GM12878 (cell line): ENCODE data around the gene CCR2. TPM values are rescaled to one million over a fixed set of nuclear protein-coding genes. Genes with fewer than 3 reads are reported as not detected.

Experiments
- ATAC-seq: fragments of 200-7000 bp; cut with Tn5 transposase; 3 replicates; pipeline ENCODE4 v1.9.1; 2020; ENCODE audit warnings: mild to moderate bottlenecking, moderate library complexity
- BruUV-seq: library from RNA; stranded (reverse); fragments of 400-500 nt; replicated peaks from 2 replicates; lab custom pipeline; 2021; lab: Mats Ljungman, UMichigan
- CTCF ChIA-PET: fragments of 300-600 bp; sonication (Branson Sonifier 250); formaldehyde crosslinking; extraction: SDS; loops from one replicate; lab custom pipeline; 2021; ENCODE audit warnings: inconsistent platforms; lab: Yijun Ruan, JAX
- POLR2A ChIA-PET: fragments of 350-600 bp; formaldehyde crosslinking; extraction: SDS; loops from one replicate; lab custom pipeline; 2021; ENCODE audit warnings: inconsistent platforms; lab: Charles Lee
- RAD21 ChIA-PET: fragments of 300-600 bp; sonication (Branson Sonifier 250); formaldehyde crosslinking; loops from one replicate; lab custom pipeline; 2023; ENCODE audit warnings: antibody characterized with exemption; ENCODE audit not compliant: unreplicated experiment; lab: Charles Lee
- SMC1A ChIA-PET: fragments of 300-600 bp; sonication (Branson Sonifier 250); formaldehyde crosslinking; loops from one replicate; lab custom pipeline; 2023; ENCODE audit not compliant: unreplicated experiment, uncharacterized antibody; lab: Charles Lee
- DNase-seq: peaks from one replicate; pipeline ENCODE4 v3.0.0-alpha.2; 2011; ENCODE audit warnings: low read depth, low spot score
- FAIRE-seq: peaks from 3 replicates; lab custom pipeline; 2011; peaks lifted over from hg19 to GRCh38; lab: Jason Lieb, UNC
- H2AFZ ChIP-seq: 2 replicates; pipeline ENCODE4 v1.6.0; 2011; ENCODE audit warnings: low read depth, low read length, control low read depth; ENCODE audit not compliant: control insufficient read depth
- H3K27ac ChIP-seq: 2 replicates; pipeline ENCODE4 v1.5.1; 2011; ENCODE audit warnings: control low read depth; ENCODE audit not compliant: control insufficient read depth, insufficient read depth
- H3K27me3 ChIP-seq, 2 experiments: replicated peaks in 1 of 2; 2 replicates each; pipeline versions ENCODE4 v1.6.0 to v1.6.1; 2011; ENCODE audit warnings: low read length in 1 of 2; ENCODE audit not compliant: control insufficient read depth in 2 of 2, insufficient read depth in 2 of 2
- H3K36me3 ChIP-seq, 2 experiments: 2 replicates each; pipeline ENCODE4 v1.5.1; 2011; ENCODE audit warnings: low read length in 1 of 2; ENCODE audit not compliant: control insufficient read depth in 2 of 2, insufficient read depth in 2 of 2
- H3K4me1 ChIP-seq: 2 replicates; pipeline ENCODE4 v1.6.1; 2011; ENCODE audit warnings: mild to moderate bottlenecking, low read length, moderate library complexity, mixed read lengths; ENCODE audit not compliant: control insufficient read depth, insufficient read depth
- H3K4me2 ChIP-seq: 2 replicates; pipeline ENCODE4 v1.6.0; 2011; ENCODE audit warnings: control low read depth; ENCODE audit not compliant: control insufficient read depth, insufficient read depth
- H3K4me3 ChIP-seq: fragments of 200-600 bp; sonication (generic); 2 replicates; pipeline ENCODE4 v1.5.1; 2016
- H3K79me2 ChIP-seq: 2 replicates; pipeline ENCODE4 v1.6.0; 2011; ENCODE audit warnings: low read length; ENCODE audit not compliant: control insufficient read depth, insufficient read depth
- H3K9ac ChIP-seq: 2 replicates; pipeline ENCODE4 v1.8.0; 2011; ENCODE audit warnings: low read length, control low read depth, mixed read lengths; ENCODE audit not compliant: control insufficient read depth, insufficient read depth
- H3K9me3 ChIP-seq: replicated peaks from 3 replicates; pipeline ENCODE4 v1.5.1; 2011; ENCODE audit warnings: mild to moderate bottlenecking, low read length; ENCODE audit not compliant: control insufficient read depth, insufficient read depth
- H4K20me1 ChIP-seq: 2 replicates; pipeline ENCODE4 v1.6.0; 2011; ENCODE audit not compliant: control insufficient read depth, insufficient read depth
- CHD1 ChIP-seq: IDR thresholded peaks from 2 replicates; pipeline ENCODE4 v1.6.1; 2012; ENCODE audit warnings: low read depth, low read length, improper control_type of control experiment
- CREB1 ChIP-seq: IDR thresholded peaks from 2 replicates; pipeline ENCODE4 v1.6.1; 2012; ENCODE audit warnings: low read depth, mild to moderate bottlenecking, inconsistent platforms
- CREM ChIP-seq: IDR thresholded peaks from 2 replicates; pipeline ENCODE4 v1.6.1; 2014; ENCODE audit warnings: antibody characterized with exemption, low read depth
- EED ChIP-seq: sonication (generic); IDR thresholded peaks from 2 replicates; pipeline ENCODE4 v1.6.1; 2016; ENCODE audit warnings: antibody characterized with exemption, low read depth
- HSF1 ChIP-seq: fragments of 150-350 bp; IDR thresholded peaks from 2 replicates; pipeline ENCODE4 v1.6.1; 2014; ENCODE audit warnings: mild to moderate bottlenecking, low read depth, low read length
- IRF4 ChIP-seq: IDR thresholded peaks from 2 replicates; pipeline ENCODE4 v1.6.1; 2011; ENCODE audit warnings: low read depth, low read length
- JUND ChIP-seq: IDR thresholded peaks from 2 replicates; pipeline ENCODE4 v1.6.1; 2012; ENCODE audit warnings: low read depth, mild to moderate bottlenecking, low read length, improper control_type of control experiment, moderate library complexity
- NR2C1 ChIP-seq: fragments of 450-650 bp; IDR thresholded peaks from 2 replicates; pipeline ENCODE4 v1.6.1; 2017; ENCODE audit warnings: antibody characterized with exemption, mild to moderate bottlenecking, moderate library complexity
- NR2F1 ChIP-seq: fragments of 450-650 bp; conservative IDR thresholded peaks from 2 replicates; pipeline ENCODE4 v1.6.1; 2017; ENCODE audit warnings: mild to moderate bottlenecking
- POLR2A ChIP-seq: IDR thresholded peaks from 2 replicates; pipeline ENCODE4 v1.6.1; 2011; ENCODE audit warnings: low read depth, mild to moderate bottlenecking, low read length
- SPI1 ChIP-seq: IDR thresholded peaks from 2 replicates; pipeline ENCODE4 v1.6.1; 2011; ENCODE audit warnings: low read depth, mild to moderate bottlenecking, low read length, moderate library complexity, borderline replicate concordance; ENCODE audit not compliant: insufficient read depth
- SRF ChIP-seq, 2 experiments: IDR thresholded peaks; 2 replicates each; pipeline ENCODE4 v1.6.1; 2011; ENCODE audit warnings: low read depth in 2 of 2, low read length in 2 of 2, mild to moderate bottlenecking in 1 of 2, moderate library complexity in 1 of 2
- YY1 ChIP-seq: IDR thresholded peaks from 2 replicates; pipeline ENCODE4 v1.6.1; 2011; ENCODE audit warnings: low read depth, mild to moderate bottlenecking, low read length
- ZNF592 ChIP-seq: fragments of 450-650 bp; IDR thresholded peaks from 2 replicates; pipeline ENCODE4 v1.6.1; 2017; ENCODE audit warnings: mild to moderate bottlenecking, moderate library complexity
- ZZZ3 ChIP-seq: IDR thresholded peaks from 2 replicates; pipeline ENCODE4 v1.6.1; 2011; ENCODE audit warnings: low read depth; ENCODE audit not compliant: control insufficient read depth, insufficient read length
- WGBS: methylation state at CpG from one replicate; pipeline ENCODE4 v1.1.6; 2016; ENCODE audit warnings: low lambda C conversion rate; ENCODE audit not compliant: insufficient replicate concordance, insufficient coverage; ENCODE audit errors: missing lambda C conversion rate; 5-methylcytosine and 5-hydroxymethylcytosine counted together
- in situ Hi-C: fragments of 300-500 bp; cut with MboI; formaldehyde crosslinking; loops from 9 replicates; pipeline ENCODE4 v1.14.3; 2018; ENCODE audit warnings: mixed read lengths
- intact Hi-C: fragments of 100-400 bp; cut with micrococcal nuclease; formaldehyde crosslinking; loops from one replicate; pipeline ENCODE4 v1.14.2; 2022; ENCODE audit not compliant: unreplicated experiment
- polyA plus RNA-seq, 11 experiments: library from polyadenylated mRNA; depleted of rRNA in 4 of 11; unstranded in 6 of 11; stranded (reverse) in 5 of 11; fragments of >200 nt; fragmentation: Nextera tagmentation in 4 of 11; fragmentation: Illumina TruSeq in 1 of 11; extraction: Ambion mirVana in 4 of 11; extraction: Trizol in 1 of 11; gene quantifications; 1 replicate in 1 of 11; 2 replicates in 10 of 11; pipeline versions ENCODE4 v1.2.1 to v1.2.3, GENCODE V29; 2011 to 2016; ENCODE audit warnings: inconsistent platforms in 2 of 11, missing spikeins in 2 of 11, low read depth in 1 of 11
- total RNA-seq, 4 experiments: library from RNA; depleted of rRNA in 3 of 4; stranded (reverse); fragments of >200 nt in 3 of 4; fragmentation: Illumina TruSeq in 1 of 4; extraction: Trizol in 1 of 4; gene quantifications; 2 replicates each; pipeline versions ENCODE4 v1.2.1 to v1.2.3, GENCODE V29; 2013 to 2021
- TF ChIP-seq, protein P1 (sequence below): fragments of 450-650 bp; IDR thresholded peaks from 2 replicates; pipeline ENCODE4 v1.6.1; 2017; ENCODE audit warnings: borderline replicate concordance

The CCR2 gene
- total and polyA plus RNA-seq, 10 of the 15 experiments (the other 5 are each of a cell fraction or from before 2014, with no cell fraction given) = 1.9 to 4.7 (median 3.5) TPM; not detected in 1

- BruUV-seq = no TSS peak
- RAD21 ChIA-PET = interaction anchor here (0.8 kb wide), 1 partner anchor 29 kb away, joined by 3 read pairs; no protein-coding TSS in a partner anchor
- H2AFZ ChIP-seq = peak within 1 kb of the TSS; percentile 79
- peaks cover 11% of the 10 kb centered on the region for H3K4me1 ChIP-seq
- H3K9ac ChIP-seq = no peak within 1 kb of the TSS
- CTCF ChIA-PET = interaction anchor here (0.9 to 2.2 kb wide), 3 partner anchors 20 to 29 kb away, joined by 3 to 8 read pairs (median 3); no protein-coding TSS in a partner anchor
- 0 out of 2 replicates have a peak within 1 kb of the TSS, but pooled peaks have one; percentile 3 for H3K4me3 ChIP-seq
- FAIRE-seq (no peak), DNase-seq (no peak), ATAC-seq (peak; percentile 54)
- peak within 1 kb of the TSS; percentile 17 for H3K4me2 ChIP-seq
- intact Hi-C loops (no loop called here), in situ Hi-C loops (no loop called here)
- no peaks in the 10 kb centered on the region; the same call in 2 of the 3 replicates for H3K9me3 ChIP-seq
- H3K36me3 ChIP-seq = no peaks in the 10 kb centered on the region
- H3K27ac ChIP-seq = 0 out of 2 replicates have a peak within 1 kb of the TSS, but pooled peaks have one; percentile 2
- SMC1A ChIA-PET = interaction anchor here (0.6 to 2.1 kb wide), 7 partner anchors 20 to 320 kb away, joined by 3 to 6 read pairs (median 4); no protein-coding TSS in a partner anchor
- no peaks in the 10 kb centered on the region for H3K27me3 ChIP-seq
- H4K20me1 ChIP-seq = no peaks in the 10 kb centered on the region
- WGBS = 30% methylated on average over 20 of the region's 20 CpGs
- no peaks in the 10 kb centered on the region for H3K79me2 ChIP-seq
- POLR2A ChIA-PET = no interaction called here
- TF ChIP-seq POLR2A (peak; percentile 39; the same call in 1 of the 2 replicates), JUND (no peak), HSF1 (no peak), YY1 (0 out of 2 replicates have a peak, but pooled peaks have one; percentile 17), CREM (peak; percentile 70), NR2F1 (peak; percentile 26; the same call in 1 of the 2 replicates), EED (peak; percentile 46; the same call in 1 of the 2 replicates), ZZZ3 (no peak), CREB1 (peak; percentile 82), NR2C1 (0 out of 2 replicates have a peak, but pooled peaks have one; percentile 17), SPI1 (peak; percentile 30; the same call in 1 of the 2 replicates), CHD1 (no peak), SRF (IDR thresholded peaks at IDR 0.05; ENCODE audit: low read depth in 2 of 2, low read length in 2 of 2) (0 out of 4 replicates have a peak, but pooled peaks of 1 of the 2 experiments have one; percentile 2), ZNF592 (no peak), IRF4 (peak; percentile 41; the same call in 1 of the 2 replicates)
- TF ChIP-seq, protein P1, sequence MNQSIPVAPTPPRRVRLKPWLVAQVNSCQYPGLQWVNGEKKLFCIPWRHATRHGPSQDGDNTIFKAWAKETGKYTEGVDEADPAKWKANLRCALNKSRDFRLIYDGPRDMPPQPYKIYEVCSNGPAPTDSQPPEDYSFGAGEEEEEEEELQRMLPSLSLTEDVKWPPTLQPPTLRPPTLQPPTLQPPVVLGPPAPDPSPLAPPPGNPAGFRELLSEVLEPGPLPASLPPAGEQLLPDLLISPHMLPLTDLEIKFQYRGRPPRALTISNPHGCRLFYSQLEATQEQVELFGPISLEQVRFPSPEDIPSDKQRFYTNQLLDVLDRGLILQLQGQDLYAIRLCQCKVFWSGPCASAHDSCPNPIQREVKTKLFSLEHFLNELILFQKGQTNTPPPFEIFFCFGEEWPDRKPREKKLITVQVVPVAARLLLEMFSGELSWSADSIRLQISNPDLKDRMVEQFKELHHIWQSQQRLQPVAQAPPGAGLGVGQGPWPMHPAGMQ = no peak
These were observed 53.1 kb downstream of the CCR2 start, which contains the start of the genes CCR5AS and CCRL2 for GRCh38 chr3:46406788-46407611. Gene CCR5AS (minus strand): TSS chr3:46407066. Gene CCRL2 (plus strand): TSS chr3:46407259. CDS start chr3:46408080, 821 bp downstream.
